Activated CD8-positive, alpha-beta T cell treated with anti-CD3 and anti-CD28 coated beads, Interleukin-2, amount 10 ng/mL, durations not matched to agents 7 days and 5 days (primary cell): ENCODE results near the gene SMYD3. TPM values are rescaled to one million over a fixed set of nuclear protein-coding genes. Genes with fewer than 3 reads are reported as not detected.

ENCODE experiments used
- ATAC-seq: fragments of 150-1000 bp; cut with Tn5 transposase; one replicate; pipeline ENCODE4 v1.10.0; 2021; ENCODE audit warnings: moderate library complexity
- CTCF ChIA-PET: fragments of 350-600 bp; sonication (Branson Sonifier 250); formaldehyde crosslinking; loops from one replicate; lab custom pipeline; 2021; ENCODE audit warnings: antibody characterized with exemption; lab: Charles Lee
- POLR2A ChIA-PET: fragments of 350-600 bp; sonication (Branson Sonifier 250); formaldehyde crosslinking; loops from one replicate; lab custom pipeline; 2021; ENCODE audit warnings: antibody characterized with exemption; lab: Charles Lee
- DNase-seq: peaks from one replicate; pipeline ENCODE4 v3.0.0-alpha.2; 2020
- H3K27ac Mint-ChIP-seq: one replicate; pipeline ENCODE4 v1.8.0; 2021; ENCODE audit warnings: mild to moderate bottlenecking, mixed read lengths
- H3K27me3 Mint-ChIP-seq: one replicate; pipeline ENCODE4 v1.8.0; 2021; ENCODE audit warnings: low read depth, mixed read lengths
- H3K36me3 Mint-ChIP-seq: one replicate; pipeline ENCODE4 v1.8.0; 2021; ENCODE audit warnings: low read depth, mixed read lengths
- H3K4me1 Mint-ChIP-seq: one replicate; pipeline ENCODE4 v1.8.0; 2021; ENCODE audit warnings: low read depth, mixed read lengths
- H3K4me3 Mint-ChIP-seq: one replicate; pipeline ENCODE4 v1.8.0; 2021; ENCODE audit warnings: mild to moderate bottlenecking, mixed read lengths
- H3K9me3 Mint-ChIP-seq: one replicate; pipeline ENCODE4 v1.8.0; 2022; ENCODE audit warnings: mixed read lengths; ENCODE audit not compliant: insufficient read depth
- total RNA-seq, 2 experiments: library from RNA; stranded (reverse); gene quantifications; one replicate each; pipeline ENCODE4 v1.2.3, GENCODE V29; 2021

SMYD3 gene
- total RNA-seq, 2 experiments from 2014 or later, result 22.7 to 23.2 TPM

- peaks cover 2% of the 10 kb centered on the region for H3K36me3 Mint-ChIP-seq
- no peak overlapping the region for H3K4me3 Mint-ChIP-seq
- CTCF ChIA-PET, result no interaction called here
- DNase-seq (no peak), ATAC-seq (no peak)
- peaks cover 5% of the 10 kb centered on the region for H3K4me1 Mint-ChIP-seq
- no peak overlapping the region for H3K27ac Mint-ChIP-seq
- POLR2A ChIA-PET, result no interaction called here
- H3K9me3 Mint-ChIP-seq, result peaks cover 6% of the 10 kb centered on the region
- no peaks in the 10 kb centered on the region for H3K27me3 Mint-ChIP-seq
These were observed 6.7 kb upstream of the SMYD3 start for GRCh38 chr1:246513619-246514343.

GRCh38 chr1:246513041-246513440 is 6.0 kb upstream of the SMYD3 start:
- Mint-ChIP-seq H3K27me3 (no peaks in the 10 kb centered on the region), H3K4me3 (no peak overlapping the region), H3K4me1 (peaks cover 5% of the 10 kb centered on the region), H3K9me3 (peaks cover 6% of the 10 kb centered on the region), H3K36me3 (peaks cover 2% of the 10 kb centered on the region), H3K27ac (no peak overlapping the region)
- ATAC-seq (no peak), DNase-seq (no peak)
- CTCF ChIA-PET, result no interaction called here
- POLR2A ChIA-PET, result no interaction called here

- no peak overlapping the region for H3K4me3 Mint-ChIP-seq
- H3K36me3 Mint-ChIP-seq, result peaks cover 2% of the 10 kb centered on the region
- ATAC-seq (no peak), DNase-seq (no peak)
- H3K27me3 Mint-ChIP-seq, result no peaks in the 10 kb centered on the region
- POLR2A ChIA-PET, result no interaction called here
- peaks cover 6% of the 10 kb centered on the region for H3K9me3 Mint-ChIP-seq
- CTCF ChIA-PET, result no interaction called here
- peaks cover 8% of the 10 kb centered on the region for H3K4me1 Mint-ChIP-seq
- H3K27ac Mint-ChIP-seq, result no peak overlapping the region
These were observed 5.6 kb upstream of the SMYD3 start for GRCh38 chr1:246512635-246513034.

GRCh38 chr1:246512230-246512629 is 5.2 kb upstream of the SMYD3 start:
- H3K27ac Mint-ChIP-seq, result no peak overlapping the region
- DNase-seq, result no peak
- POLR2A ChIA-PET, result no interaction called here
- no peak overlapping the region for H3K4me3 Mint-ChIP-seq
- H3K36me3 Mint-ChIP-seq, result peaks cover 2% of the 10 kb centered on the region
- peaks cover 6% of the 10 kb centered on the region for H3K9me3 Mint-ChIP-seq
- ATAC-seq, result no peak
- H3K4me1 Mint-ChIP-seq, result peaks cover 12% of the 10 kb centered on the region
- CTCF ChIA-PET, result no interaction called here
- H3K27me3 Mint-ChIP-seq, result no peaks in the 10 kb centered on the region

DNA sequence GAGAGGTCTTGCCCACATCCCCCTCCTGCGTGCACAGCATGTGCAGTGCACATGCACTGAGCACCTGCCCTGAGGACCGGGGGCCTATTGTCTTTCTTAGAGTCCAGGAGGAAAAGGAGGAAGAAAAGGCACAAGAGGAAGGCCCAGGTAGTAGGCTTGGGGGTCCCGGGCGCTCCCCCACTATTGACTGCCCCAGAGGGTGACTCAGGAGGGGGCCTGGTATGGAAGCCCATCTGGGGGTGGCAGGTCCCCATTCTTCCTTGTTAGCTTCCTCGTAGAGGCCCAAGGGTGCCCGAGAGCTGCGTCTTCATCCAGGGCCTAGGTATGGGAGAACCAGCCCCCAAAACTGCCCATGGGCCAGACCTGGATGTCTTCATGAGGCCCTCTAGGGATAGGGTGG is 4.1 kb upstream of the SMYD3 start:
- DNase-seq, result no peak
- POLR2A ChIA-PET, result no interaction called here
- H3K4me1 Mint-ChIP-seq, result peaks cover 18% of the 10 kb centered on the region
- no peak overlapping the region for H3K4me3 Mint-ChIP-seq
- no peak overlapping the region for H3K27ac Mint-ChIP-seq
- H3K36me3 Mint-ChIP-seq, result peaks cover 4% of the 10 kb centered on the region
- no peaks in the 10 kb centered on the region for H3K27me3 Mint-ChIP-seq
- H3K9me3 Mint-ChIP-seq, result peaks cover 6% of the 10 kb centered on the region
- CTCF ChIA-PET, result no interaction called here
- ATAC-seq, result no peak

DNA sequence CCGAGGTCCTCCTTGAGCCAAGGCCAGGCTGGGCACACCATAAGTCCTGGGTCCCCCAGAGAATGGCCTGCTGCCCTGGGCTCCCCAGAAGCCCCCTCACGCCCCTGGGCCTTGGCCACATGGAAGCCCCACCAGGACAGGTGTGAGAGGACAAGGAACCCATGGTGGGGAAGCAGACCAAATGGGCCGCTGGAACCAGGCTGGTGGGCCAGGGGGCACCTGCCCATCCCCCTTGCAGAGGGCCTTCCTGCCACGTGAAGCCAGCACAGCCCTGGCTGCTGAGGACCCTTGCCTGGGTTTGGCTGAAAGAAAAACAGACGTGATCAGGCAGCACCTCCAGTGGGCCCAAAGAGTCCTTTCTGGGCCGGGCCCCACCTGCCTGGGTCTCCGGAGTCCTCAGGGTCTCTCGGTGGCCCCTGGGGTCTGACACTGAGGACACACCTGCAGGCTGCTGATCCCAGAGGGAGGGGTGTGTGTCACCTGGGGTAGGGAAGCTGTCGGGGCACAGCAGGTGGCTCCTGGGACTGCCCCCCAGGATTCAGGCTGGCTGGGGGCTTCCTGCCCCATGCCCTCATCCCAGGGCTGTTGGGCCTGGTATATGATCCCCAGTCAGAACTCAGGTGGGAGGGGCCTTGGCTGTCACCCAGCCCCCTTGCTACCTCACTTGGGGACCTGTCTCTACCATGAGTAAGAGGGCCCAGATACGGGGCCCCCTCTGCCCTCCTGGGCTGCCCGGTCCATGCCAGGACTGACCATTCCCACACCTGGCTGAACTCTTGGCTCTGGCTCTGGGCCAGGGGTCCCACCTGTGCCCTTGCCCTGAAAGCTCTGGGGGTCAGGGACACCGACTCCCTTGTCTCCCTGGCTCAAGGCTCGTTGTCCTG is 3.3 kb upstream of the SMYD3 start:
- ChIA-PET POLR2A (no interaction called here), CTCF (no interaction called here)
- no peak for ATAC-seq

GRCh38 chr1:246508897-246509688 is 2.0 kb upstream of the SMYD3 start:
- Mint-ChIP-seq H3K27me3 (no peaks in the 10 kb centered on the region), H3K27ac (no peak overlapping the region), H3K9me3 (no peaks in the 10 kb centered on the region), H3K4me1 (peaks cover 26% of the 10 kb centered on the region), H3K4me3 (no peak overlapping the region), H3K36me3 (peaks cover 8% of the 10 kb centered on the region)
- DNase-seq, result no peak
- ChIA-PET POLR2A (no interaction called here), CTCF (interaction anchor here (1.0 kb wide), 1 partner anchor 13 kb away, joined by 3 read pairs; no protein-coding TSS in a partner anchor)
- no peak for ATAC-seq

More for the DNA sequence above, 3.3 kb upstream of the SMYD3 start:
- Mint-ChIP-seq H3K4me1 (peaks cover 25% of the 10 kb centered on the region), H3K36me3 (peaks cover 8% of the 10 kb centered on the region), H3K4me3 (no peak overlapping the region), H3K9me3 (peaks cover under 1% of the 10 kb centered on the region), H3K27ac (no peak overlapping the region), H3K27me3 (no peaks in the 10 kb centered on the region)
- no peak for DNase-seq

GRCh38 chr1:246506367-246506673 is 759 bp downstream of the SMYD3 start:
- Mint-ChIP-seq H3K4me3 (peak overlapping the region; percentile 86), H3K27me3 (no peaks in the 10 kb centered on the region), H3K9me3 (no peaks in the 10 kb centered on the region), H3K4me1 (peaks cover 36% of the 10 kb centered on the region), H3K36me3 (peaks cover 10% of the 10 kb centered on the region), H3K27ac (peak overlapping the region; percentile 71)
- ATAC-seq (peak; percentile 4), DNase-seq (peak; percentile 28)
- CTCF ChIA-PET, result interaction anchor here (0.9 to 2.8 kb wide), 5 partner anchors 8 to 61 kb away, joined by 3 to 16 read pairs (median 3); no protein-coding TSS in a partner anchor
- POLR2A ChIA-PET, result interaction anchor here (1.1 kb wide), 1 partner anchor 60 kb away, joined by 4 read pairs; the partner anchor contains the start of genes CNST and TFB2M

DNA sequence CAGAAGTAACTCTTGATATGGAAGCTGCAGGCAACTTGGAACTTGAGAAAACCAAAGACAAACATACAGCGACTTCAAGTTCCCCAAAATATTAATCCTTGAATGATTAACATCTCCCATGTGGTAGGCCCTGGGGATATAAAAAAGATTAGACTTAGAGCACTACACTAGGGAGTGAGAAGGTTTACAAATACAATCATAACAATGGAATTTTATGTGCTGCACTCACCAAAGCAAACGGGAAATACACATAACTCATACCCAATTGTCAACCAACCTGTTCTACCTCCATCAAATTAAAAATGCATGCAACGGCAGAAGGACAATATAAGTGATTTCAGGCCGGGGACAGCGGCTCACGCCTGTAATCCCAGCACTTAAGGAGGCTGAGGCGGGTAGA is 3.7 kb downstream of the SMYD3 start:
- Mint-ChIP-seq H3K27ac (no peak overlapping the region), H3K4me3 (no peak overlapping the region), H3K27me3 (no peaks in the 10 kb centered on the region), H3K36me3 (peaks cover 10% of the 10 kb centered on the region), H3K4me1 (peaks cover 37% of the 10 kb centered on the region), H3K9me3 (no peaks in the 10 kb centered on the region)
- ATAC-seq (no peak), DNase-seq (no peak)
- POLR2A ChIA-PET, result no interaction called here
- CTCF ChIA-PET, result no interaction called here

DNA sequence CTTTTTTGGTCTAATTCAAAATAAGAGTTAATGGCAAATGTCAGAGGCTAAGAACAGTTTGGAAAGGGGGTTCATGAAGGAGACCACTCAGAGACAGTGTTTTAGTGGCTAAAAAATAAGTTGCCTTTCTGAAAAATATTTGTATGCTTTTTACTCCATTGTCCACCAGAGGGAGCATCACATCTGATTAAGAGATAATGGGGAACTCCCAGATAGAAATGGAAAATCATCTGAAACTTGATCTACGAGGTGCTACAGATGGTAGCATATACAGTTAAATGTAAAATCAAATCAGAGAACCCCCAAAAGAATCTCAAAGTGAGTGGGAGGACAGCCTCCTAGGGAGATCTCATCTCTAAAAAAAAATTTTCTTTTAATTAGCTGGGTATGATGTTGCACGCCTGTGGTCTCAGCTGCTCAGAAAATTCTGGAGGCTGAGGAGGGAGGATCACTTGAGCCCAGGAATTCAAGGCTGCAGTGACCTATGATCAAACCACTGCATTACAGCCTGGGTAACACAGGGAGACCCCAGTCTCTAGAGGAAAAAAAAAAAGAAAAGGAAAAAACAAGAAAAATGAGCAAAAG is 9.7 kb downstream of the SMYD3 start:
- ATAC-seq (peak; percentile 64), DNase-seq (peak; percentile 47)
- no peak overlapping the region for H3K4me3 Mint-ChIP-seq
- no peaks in the 10 kb centered on the region for H3K36me3 Mint-ChIP-seq
- H3K27ac Mint-ChIP-seq, result no peak overlapping the region
- no peaks in the 10 kb centered on the region for H3K27me3 Mint-ChIP-seq
- H3K9me3 Mint-ChIP-seq, result no peaks in the 10 kb centered on the region
- CTCF ChIA-PET, result interaction anchor here (0.7 to 1.8 kb wide), 12 partner anchors 8 to 1345 kb away, joined by 3 to 16 read pairs (median 4); partner anchors contain the start of genes CNST, SMYD3 and TFB2M
- peaks cover 14% of the 10 kb centered on the region for H3K4me1 Mint-ChIP-seq
- POLR2A ChIA-PET, result no interaction called here

DNA sequence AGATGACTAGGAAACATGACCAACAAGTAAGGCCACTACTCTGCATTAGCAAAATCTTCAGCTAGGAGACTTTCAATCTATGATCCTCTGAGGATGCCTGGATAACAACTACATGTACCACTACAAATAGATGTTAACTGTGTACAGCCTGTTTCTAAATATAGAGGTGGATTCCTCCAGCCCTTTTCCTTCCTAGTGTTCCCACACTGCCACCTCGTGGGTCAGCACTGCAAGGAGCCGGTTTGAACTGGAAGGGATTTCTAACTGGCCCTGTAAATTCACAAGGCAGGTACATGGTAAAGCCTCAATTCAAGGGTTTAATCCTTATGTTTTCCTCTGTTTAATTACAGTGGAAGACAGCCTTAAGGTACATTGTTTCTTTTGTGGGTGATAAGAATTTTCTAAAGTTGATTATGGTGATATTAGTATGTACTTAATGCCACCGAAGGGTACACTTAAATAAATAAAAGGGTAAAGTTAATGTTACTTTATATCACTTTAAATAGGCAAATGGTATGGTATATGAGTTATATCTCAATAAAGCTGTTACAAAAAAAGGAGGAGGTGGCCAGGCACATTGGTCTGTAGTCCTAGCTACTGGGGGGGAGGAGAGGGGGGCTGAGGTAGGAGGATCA is 14.4 kb downstream of the SMYD3 start:
- DNase-seq (peak; percentile 53), ATAC-seq (peak; percentile 65)
- CTCF ChIA-PET, result interaction anchor here (1.0 to 3.0 kb wide), 3 partner anchors 42 to 1339 kb away, joined by 3 to 8 read pairs (median 3); no protein-coding TSS in a partner anchor
- Mint-ChIP-seq H3K27ac (no peak overlapping the region), H3K36me3 (no peaks in the 10 kb centered on the region), H3K9me3 (peaks cover 4% of the 10 kb centered on the region), H3K4me1 (peaks cover 5% of the 10 kb centered on the region), H3K27me3 (no peaks in the 10 kb centered on the region), H3K4me3 (no peak overlapping the region)
- POLR2A ChIA-PET, result no interaction called here
